HG03095 (cell line): Measurements from ENCODE around the gene FRS2.

Experiments used
- ATAC-seq: cut with Tn5 transposase; IDR thresholded peaks from one replicate; pipeline ENCODE4 v1.9.1; 2021; ENCODE audit warnings: moderate library complexity; ENCODE audit not compliant: unreplicated experiment

Gene FRS2

DNA sequence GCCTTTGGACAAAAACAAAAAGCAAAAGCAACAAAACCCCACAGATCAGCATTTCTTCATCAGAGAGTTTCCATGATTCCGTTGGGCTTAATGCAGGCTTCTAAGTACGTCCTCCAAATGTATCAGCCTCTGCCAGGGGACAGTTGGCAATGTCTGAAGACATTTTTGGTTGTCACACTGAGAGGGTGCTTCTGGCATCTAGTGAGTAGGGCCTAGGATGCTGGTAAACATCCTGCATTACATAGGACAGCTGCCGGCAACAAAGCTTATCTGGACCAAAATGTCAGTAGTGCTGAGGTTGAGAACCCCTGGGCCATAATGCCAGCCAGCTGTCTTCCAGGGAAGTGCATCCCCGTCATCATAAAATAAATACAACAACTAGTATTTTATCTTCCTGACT is 149.9 kb downstream of the FRS2 start:
- no peak for ATAC-seq

GRCh38 chr12:69620921-69621320 is 150.7 kb downstream of the FRS2 start:
- no peak for ATAC-seq

DNA sequence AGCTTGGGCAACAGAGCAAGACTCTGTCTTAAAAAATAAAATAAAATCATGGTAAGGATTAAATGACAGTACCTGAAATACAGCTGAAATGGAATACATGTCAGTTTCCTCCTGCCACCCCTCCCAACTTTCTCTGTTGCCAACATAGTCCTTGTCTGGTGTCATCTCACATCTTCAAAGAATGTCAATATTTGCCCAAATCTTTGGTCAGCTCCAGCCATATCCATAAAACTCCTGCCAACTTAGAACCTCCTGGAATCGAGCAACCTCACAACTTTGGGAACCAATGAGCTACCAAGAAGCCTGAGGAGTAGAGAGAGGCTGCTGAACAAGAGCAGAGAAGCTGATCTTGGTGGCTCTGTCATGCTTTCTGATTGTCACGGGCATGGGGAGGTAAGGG is 151.4 kb downstream of the FRS2 start:
- ATAC-seq = no peak

DNA sequence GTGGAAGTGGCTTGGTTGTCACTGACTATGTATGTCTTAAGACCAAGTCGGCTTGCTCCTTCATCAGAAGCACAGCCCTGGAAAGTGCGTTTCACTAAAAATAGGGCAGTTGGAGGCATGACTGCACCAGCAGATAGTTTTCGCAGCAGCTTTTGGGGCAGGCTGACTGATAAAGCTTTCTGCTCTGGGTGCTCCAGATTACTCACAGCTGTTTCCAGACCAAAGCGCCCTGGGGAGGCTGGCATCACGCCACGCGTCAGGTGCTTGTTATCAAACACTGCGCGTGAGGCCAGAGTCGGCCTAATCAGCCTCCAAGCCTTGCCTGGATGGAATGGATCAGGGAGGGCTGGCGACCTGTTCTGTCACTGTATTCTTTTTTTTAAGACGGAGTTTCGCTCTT is 153.8 kb downstream of the FRS2 start:
- no peak for ATAC-seq

- ATAC-seq = no peak
Measured at GRCh38 chr12:69627501-69627900, 157.3 kb downstream of the FRS2 start.
